Esophagus muscularis mucosa (tissue), 4 donors: ENCODE data around the gene GORASP2.

Source experiments
- CTCF ChIP-seq, 3 experiments: fragments of 200-600 bp in 2 of 3; fragments of 450-650 bp in 1 of 3; sonication (generic) in 2 of 3; IDR thresholded peaks; one replicate each; pipeline ENCODE4 v1.5.1; 2017 to 2019; ENCODE audit warnings: antibody characterized with exemption in 3 of 3, mild to moderate bottlenecking in 2 of 3, moderate library complexity in 1 of 3
- EP300 ChIP-seq: sonication (generic); formaldehyde crosslinking; IDR thresholded peaks from one replicate; pipeline ENCODE4 v1.6.1; 2017; ENCODE audit warnings: antibody characterized with exemption
- POLR2A ChIP-seq: fragments of 450-650 bp; IDR thresholded peaks from one replicate; pipeline ENCODE4 v1.6.1; 2017; ENCODE audit warnings: antibody characterized with exemption, moderate library complexity, mild to moderate bottlenecking, low read depth
- POLR2AphosphoS5 ChIP-seq, 2 donors: sonication (generic); formaldehyde crosslinking; IDR thresholded peaks; one replicate each; pipeline ENCODE4 v1.6.1; 2017; ENCODE audit warnings: antibody characterized with exemption in 2 of 2

GRCh38 chr2:170966648-170967396 is 37.8 kb downstream of the GORASP2 start:
- TF ChIP-seq CTCF (IDR thresholded peaks at IDR 0.05), result peak in 1 of 3 experiments; percentile 7
- TF ChIP-seq POLR2A, result no peak
- TF ChIP-seq EP300, result no peak
- TF ChIP-seq POLR2AphosphoS5 (IDR thresholded peaks at IDR 0.05), result no peak
